GM18502 (cell line): Measurements from ENCODE around the gene TMEM238L.
"Not testable (repeated sequence)": the region's sequence is repeated elsewhere in the genome, so short reads cannot be mapped to it uniquely, and the experiment has no call there.

ENCODE experiments used
- ATAC-seq: cut with Tn5 transposase; IDR thresholded peaks from one replicate; pipeline ENCODE4 v1.9.1; 2021; ENCODE audit warnings: mild to moderate bottlenecking; ENCODE audit not compliant: unreplicated experiment, poor library complexity

TMEM238L gene, protein sequence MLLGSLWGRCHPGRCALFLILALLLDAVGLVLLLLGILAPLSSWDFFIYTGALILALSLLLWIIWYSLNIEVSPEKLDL

DNA sequence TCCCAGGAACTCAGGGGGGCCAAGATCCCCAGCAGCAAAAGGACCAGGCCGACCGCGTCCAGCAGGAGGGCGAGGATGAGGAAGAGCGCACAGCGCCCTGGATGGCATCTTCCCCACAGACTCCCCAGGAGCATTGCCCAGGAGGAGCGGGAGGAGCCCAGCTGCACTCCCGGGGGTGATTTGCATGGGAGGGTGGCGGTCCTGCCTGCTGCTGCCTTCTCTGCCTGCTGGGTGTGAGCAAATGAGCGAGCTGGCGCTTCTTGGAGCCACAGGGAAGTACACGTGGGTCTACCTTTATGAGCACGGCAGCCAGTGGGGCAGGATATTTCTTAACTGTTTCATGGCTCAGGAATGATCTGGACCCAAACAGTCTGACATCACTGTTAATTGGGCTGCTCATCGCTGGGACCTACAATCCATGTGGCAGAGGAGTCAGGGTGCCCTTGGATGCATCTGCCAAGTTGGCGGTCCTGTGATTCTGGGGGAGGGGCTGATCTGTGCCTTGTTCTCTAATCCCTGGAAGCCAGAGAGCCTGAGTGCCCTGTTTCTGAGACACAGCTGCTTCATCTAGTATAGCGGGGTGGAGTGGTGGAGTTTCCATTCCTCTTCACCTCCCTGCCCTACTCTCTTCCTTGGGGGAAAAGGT, at the start of gene TMEM238L:
Gene TMEM238L (minus strand): TSS at position 270 of the 646 bp plus-strand sequence. CDS start 136 bp downstream, at position 134.
- no peak for ATAC-seq

DNA sequence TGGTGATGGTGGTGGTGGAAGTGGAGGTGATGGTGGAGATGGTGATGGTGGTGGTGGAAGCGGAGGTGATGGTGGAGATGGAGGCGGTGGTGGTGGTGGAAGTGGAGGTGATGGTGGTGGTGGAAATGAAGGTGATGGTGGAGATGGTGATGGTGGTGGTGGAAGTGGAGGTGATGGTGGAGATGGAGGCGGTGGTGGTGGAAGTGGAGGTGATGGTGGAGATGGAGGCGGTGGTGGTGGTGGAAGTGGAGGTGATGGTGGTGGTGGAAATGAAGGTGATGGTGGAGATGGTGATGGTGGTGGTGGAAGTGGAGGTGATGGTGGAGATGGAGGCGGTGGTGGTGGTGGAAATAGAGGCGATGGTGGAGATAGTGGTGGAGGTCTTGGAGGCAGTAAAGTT, 42.7 kb upstream of the TMEM238L start:
- ATAC-seq: not testable (repeated sequence)

DNA sequence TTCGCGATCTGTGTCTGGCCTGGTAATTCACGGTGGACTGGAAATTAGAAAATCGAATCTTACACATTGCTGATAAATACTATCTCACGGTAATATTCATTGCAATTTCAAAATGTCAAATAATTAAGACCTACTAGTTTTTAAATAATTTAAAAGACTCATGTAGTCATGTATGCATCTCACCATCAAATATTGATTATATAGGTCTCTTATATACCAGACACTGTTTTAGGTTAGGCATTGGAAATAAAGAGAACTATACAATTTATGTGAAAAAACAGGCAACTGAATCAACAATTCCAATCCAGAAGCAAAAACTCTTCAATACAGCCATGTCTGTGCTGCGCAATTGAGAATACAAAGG, 41.5 kb upstream of the TMEM238L start:
- no peak for ATAC-seq

- peak; percentile 83 for ATAC-seq
Measured at GRCh38 chr17:10844621-10845387, 40.9 kb upstream of the TMEM238L start.

DNA sequence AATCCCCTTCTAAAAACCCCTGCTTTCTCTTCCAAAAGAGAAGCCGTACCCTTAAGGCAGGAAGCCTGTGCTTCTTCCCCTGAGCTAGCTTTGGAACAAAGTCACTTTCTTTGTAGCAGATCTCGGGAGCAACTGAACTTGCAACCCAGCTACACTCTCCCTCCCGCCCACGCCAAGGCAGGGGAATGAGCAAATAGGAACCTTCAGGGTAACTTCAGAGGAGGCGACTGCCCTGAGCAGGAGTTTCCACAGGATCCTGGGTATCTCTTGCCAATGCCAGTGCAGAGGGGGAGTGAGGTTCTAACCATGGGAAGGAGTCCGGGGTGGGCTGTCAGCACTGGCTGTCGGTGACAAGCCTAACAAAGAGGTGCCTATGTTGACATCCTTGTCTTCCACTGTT, 39.9 kb upstream of the TMEM238L start:
- ATAC-seq: no peak

DNA sequence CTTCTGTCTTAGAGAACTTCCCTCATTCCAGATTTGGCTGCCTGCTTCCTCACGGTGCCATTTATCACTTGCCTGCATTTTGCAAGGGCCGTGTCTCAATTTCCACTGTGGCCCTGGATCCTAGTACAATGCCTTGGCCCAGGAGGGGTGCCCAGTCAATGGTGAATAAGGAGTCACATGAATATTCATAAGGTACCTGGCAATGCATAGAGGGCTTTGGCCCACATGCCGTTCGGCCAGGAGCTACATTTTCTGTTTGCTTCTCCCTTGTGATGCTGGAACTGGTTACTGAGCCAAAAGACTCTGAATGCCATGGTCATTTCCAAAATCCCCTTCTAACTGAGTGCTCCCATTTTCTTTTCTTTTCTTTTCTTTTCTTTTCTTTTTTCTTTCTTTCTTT, 38.8 kb upstream of the TMEM238L start:
- ATAC-seq: no peak

- ATAC-seq: no peak
Measured at GRCh38 chr17:10838682-10839081, 34.8 kb upstream of the TMEM238L start.

DNA sequence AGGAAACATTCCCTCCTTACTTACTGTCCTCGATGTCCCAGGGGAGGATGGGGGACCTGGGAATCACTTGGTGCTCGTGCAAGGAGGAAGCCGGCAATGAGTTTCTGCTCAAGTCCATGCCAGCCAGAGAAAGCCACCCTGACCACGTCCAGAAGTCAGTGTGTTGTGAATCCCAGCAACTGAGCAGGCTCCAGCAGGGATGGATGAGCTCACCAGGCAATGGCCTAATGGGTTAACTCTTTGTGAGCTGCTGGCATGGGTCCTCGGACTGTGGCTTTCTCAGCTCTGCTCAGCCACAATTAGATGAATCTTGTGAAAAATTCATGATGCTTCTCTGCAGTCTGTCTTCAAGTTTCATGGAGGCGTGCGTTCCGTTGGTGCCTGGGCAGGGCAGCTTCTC, 34.0 kb upstream of the TMEM238L start, which contains the start of gene PIRT:
Gene PIRT (minus strand): TSS at position 167 of the 400 bp plus-strand sequence. CDS start 12,442 bp downstream, outside the sequence.
- ATAC-seq: no peak

GRCh38 chr17:10836966-10837590, 33.2 kb upstream of the TMEM238L start:
- no peak for ATAC-seq

- no peak for ATAC-seq
Measured at GRCh38 chr17:10836145-10836544, 32.2 kb upstream of the TMEM238L start.

GRCh38 chr17:10831696-10832095, 27.8 kb upstream of the TMEM238L start:
- ATAC-seq: no peak

- no peak for ATAC-seq
Measured at GRCh38 chr17:10827898-10828552, 24.1 kb upstream of the TMEM238L start.

GRCh38 chr17:10824874-10825273, 21.0 kb upstream of the TMEM238L start:
- no peak for ATAC-seq

DNA sequence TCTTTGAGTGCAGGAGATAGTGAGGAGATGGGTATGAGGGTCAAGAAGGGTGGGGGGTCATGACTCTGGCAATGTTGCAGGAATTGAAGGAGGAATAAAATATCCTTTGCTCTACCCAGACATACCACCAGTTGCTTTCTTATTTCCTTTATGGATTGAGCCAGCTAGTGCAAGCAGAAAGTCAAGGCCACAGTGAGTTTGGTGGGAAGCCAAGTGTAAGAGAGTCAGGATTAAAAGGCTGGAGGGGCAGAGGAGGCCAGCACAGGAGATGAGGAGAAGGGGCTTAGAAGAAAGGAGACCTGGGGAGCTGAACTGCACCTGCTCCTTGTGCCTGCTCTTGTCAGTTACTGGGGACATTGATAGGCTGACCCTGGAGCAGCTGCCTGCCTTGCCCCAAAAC, 17.9 kb upstream of the TMEM238L start:
- no peak for ATAC-seq

DNA sequence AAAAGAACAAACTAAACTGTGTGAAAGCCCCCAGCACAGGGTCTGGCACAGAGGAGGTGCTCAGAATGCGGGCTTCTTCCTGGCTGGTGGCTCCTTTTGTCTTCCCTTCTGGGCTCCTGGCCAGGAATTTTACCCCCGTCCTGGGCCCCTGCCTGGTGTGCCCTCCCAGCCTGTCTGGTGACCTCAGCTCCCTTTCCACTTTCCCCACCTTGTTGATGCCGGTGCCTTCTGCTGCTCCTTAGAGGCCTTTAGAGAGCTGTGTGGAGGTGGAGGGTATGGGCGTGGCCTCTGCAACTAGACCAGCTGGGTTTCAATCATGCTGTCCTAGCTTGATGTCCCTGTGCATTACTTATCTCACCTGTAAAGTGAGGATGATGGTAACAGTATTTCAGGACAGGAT, 17.2 kb upstream of the TMEM238L start:
- no peak for ATAC-seq

DNA sequence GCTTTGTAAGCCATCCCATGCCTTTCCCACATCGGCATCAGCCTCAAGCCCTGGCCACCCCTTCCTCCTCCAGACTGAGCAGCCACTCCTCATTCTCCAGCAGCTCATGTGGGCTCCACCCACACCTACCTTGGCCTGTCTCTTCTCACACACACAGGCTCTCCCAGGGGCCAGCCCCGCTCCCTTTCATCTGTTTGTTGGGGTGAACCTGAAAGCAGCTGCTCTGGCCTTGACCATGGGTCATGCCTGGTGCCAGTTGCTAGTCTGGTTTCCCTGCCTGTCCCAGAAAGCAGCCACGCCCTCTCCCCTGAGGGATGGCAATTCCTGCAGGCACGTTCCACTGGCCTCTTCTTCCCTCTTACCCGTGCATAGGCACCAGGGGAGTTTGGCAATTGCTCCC, 11.4 kb upstream of the TMEM238L start:
- no peak for ATAC-seq

DNA sequence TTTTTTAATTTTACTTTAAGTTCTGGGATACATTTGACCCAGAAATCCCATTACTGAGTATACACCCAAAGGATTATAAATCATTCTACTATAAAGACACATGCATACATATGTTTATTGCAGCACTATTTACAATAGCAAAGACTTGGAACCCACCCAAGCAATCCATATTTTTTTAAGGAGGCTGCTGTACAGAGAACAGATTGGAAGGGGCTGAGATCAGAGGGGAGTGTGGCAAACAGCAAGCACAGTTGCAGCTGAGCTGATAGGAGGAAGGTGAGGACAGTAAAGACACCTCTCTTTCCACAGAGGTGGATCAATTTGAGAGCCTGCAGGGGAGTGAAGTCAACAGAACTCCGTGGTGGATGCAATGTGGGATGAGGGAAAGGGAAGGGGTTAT, 10.2 kb upstream of the TMEM238L start:
- ATAC-seq: no peak

DNA sequence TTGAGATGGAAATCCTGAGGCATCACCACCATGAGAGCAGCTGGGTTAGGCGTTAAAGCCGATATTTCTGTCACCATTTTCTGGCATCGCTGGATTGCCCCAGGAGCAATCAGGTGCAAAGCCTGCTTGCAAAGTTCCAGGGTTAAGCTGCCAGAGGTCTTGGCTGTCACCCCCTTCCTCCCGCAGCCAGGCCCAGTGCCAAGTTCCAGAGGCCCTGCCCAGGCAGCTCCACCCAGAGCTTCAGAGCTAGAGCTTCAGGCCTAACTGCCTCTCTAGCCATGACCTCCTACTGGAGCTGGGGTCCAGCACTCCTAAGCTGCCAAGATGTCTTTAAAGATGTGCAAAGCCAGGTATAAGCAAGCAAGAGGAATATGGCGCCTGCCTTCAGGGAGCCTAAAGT, 8.8 kb upstream of the TMEM238L start:
- no peak for ATAC-seq

- ATAC-seq: no peak
Measured at GRCh38 chr17:10809605-10810004, 5.7 kb upstream of the TMEM238L start.

GRCh38 chr17:10807704-10808128, 3.8 kb upstream of the TMEM238L start:
- no peak for ATAC-seq
